Hindlimb muscle (tissue), 1 donor: Measurements from ENCODE around the gene NCBP2. TPM values are rescaled to one million over a fixed set of nuclear protein-coding genes. Genes with fewer than 3 reads are reported as not detected.

Source experiments
- DNase-seq: peaks from one replicate; pipeline ENCODE4 v3.0.0-alpha.2; 2013
- polyA plus RNA-seq: library from polyadenylated mRNA; unstranded; fragments of 120-200 nt; gene quantifications from one replicate; pipeline ENCODE4 v1.2.1, GENCODE V29; 2013; ENCODE audit not compliant: insufficient read length

Gene NCBP2
- polyA plus RNA-seq, 1 donor = 69.3 TPM

- DNase-seq = no peak
These were observed 3.8 kb downstream of the NCBP2 start for GRCh38 chr3:196938576-196938975.

- no peak for DNase-seq
These were observed 4.2 kb downstream of the NCBP2 start for GRCh38 chr3:196938124-196938523.

GRCh38 chr3:196936288-196936687, 6.0 kb downstream of the NCBP2 start:
- no peak for DNase-seq

- no peak for DNase-seq
These were observed 9.7 kb downstream of the NCBP2 start for GRCh38 chr3:196932600-196932999.

GRCh38 chr3:196931828-196932587, 10.3 kb downstream of the NCBP2 start:
- no peak for DNase-seq

- no peak for DNase-seq
These were observed 11.2 kb downstream of the NCBP2 start for GRCh38 chr3:196931157-196931556.

- no peak for DNase-seq
These were observed 14.5 kb downstream of the NCBP2 start for GRCh38 chr3:196927571-196928453.

- DNase-seq = no peak
These were observed 21.6 kb downstream of the NCBP2 start for GRCh38 chr3:196920733-196921132.

- no peak for DNase-seq
These were observed 23.4 kb downstream of the NCBP2 start for GRCh38 chr3:196918968-196919367.

- DNase-seq = no peak
These were observed 25.3 kb downstream of the NCBP2 start for GRCh38 chr3:196916995-196917394.

GRCh38 chr3:196916221-196916620, 26.1 kb downstream of the NCBP2 start:
- no peak for DNase-seq

GRCh38 chr3:196915375-196915774, 27.0 kb downstream of the NCBP2 start:
- DNase-seq = no peak

GRCh38 chr3:196914866-196915265, 27.5 kb downstream of the NCBP2 start:
- DNase-seq = no peak

- no peak for DNase-seq
These were observed 38.6 kb downstream of the NCBP2 start for GRCh38 chr3:196903740-196904139.

GRCh38 chr3:196902296-196902695, 40.0 kb downstream of the NCBP2 start:
- no peak for DNase-seq

GRCh38 chr3:196901768-196902167, 40.6 kb downstream of the NCBP2 start:
- DNase-seq = no peak

- DNase-seq = no peak
These were observed 46.1 kb downstream of the NCBP2 start for GRCh38 chr3:196896229-196896628.

- DNase-seq = no peak
These were observed 47.6 kb downstream of the NCBP2 start for GRCh38 chr3:196894557-196895295.

GRCh38 chr3:196889844-196890708, 52.3 kb downstream of the NCBP2 start:
- DNase-seq = no peak

- DNase-seq = no peak
These were observed 56.2 kb downstream of the NCBP2 start for GRCh38 chr3:196886144-196886543.
